ENCODE data around the gene NKAP.

- TF ChIP-seq CTCF (IDR thresholded peaks at IDR 0.05) (no peak), POLR2AphosphoS5 (IDR thresholded peaks at IDR 0.05) (no peak), EP300 (IDR thresholded peaks at IDR 0.05) (no peak)
These were observed 47.7 kb downstream of the NKAP start, which contains the start of gene AKAP14 for GRCh38 chrX:119895843-119896326.

Measured in gastroesophageal sphincter (tissue), 3 donors.